DND-41 (cell line): ENCODE results near the gene IFT27.

Source experiments
- EZH2 ChIP-seq: IDR thresholded peaks from 3 replicates; pipeline ENCODE4 v1.6.1; 2012; ENCODE audit warnings: borderline replicate concordance, low read depth, mild to moderate bottlenecking, moderate library complexity, low read length, inconsistent platforms; ENCODE audit not compliant: severe bottlenecking
- TF ChIP-seq, protein P1 (sequence below): IDR thresholded peaks from 2 replicates; pipeline ENCODE4 v1.5.1; 2012; ENCODE audit warnings: borderline replicate concordance, low read length, moderate library complexity, mild to moderate bottlenecking; ENCODE audit not compliant: poor library complexity, severe bottlenecking; ENCODE audit errors: extremely low read depth

GRCh38 chr22:36758792-36759271 is 17.1 kb downstream of the IFT27 start:
- TF ChIP-seq, protein P1, sequence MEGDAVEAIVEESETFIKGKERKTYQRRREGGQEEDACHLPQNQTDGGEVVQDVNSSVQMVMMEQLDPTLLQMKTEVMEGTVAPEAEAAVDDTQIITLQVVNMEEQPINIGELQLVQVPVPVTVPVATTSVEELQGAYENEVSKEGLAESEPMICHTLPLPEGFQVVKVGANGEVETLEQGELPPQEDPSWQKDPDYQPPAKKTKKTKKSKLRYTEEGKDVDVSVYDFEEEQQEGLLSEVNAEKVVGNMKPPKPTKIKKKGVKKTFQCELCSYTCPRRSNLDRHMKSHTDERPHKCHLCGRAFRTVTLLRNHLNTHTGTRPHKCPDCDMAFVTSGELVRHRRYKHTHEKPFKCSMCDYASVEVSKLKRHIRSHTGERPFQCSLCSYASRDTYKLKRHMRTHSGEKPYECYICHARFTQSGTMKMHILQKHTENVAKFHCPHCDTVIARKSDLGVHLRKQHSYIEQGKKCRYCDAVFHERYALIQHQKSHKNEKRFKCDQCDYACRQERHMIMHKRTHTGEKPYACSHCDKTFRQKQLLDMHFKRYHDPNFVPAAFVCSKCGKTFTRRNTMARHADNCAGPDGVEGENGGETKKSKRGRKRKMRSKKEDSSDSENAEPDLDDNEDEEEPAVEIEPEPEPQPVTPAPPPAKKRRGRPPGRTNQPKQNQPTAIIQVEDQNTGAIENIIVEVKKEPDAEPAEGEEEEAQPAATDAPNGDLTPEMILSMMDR = no peak
- TF ChIP-seq EZH2 = no peak
